ENCODE data around the gene RUBCN.
A peak's percentile ranks its signal among the peaks of the same experiment; 100 is the strongest.

RUBCN gene

GRCh38 chr3:197736491-197737318 lies at the start of gene RUBCN:
Gene RUBCN, minus strand, starts transcription at chr3:197736904. Its CDS starts 185 bp downstream, at chr3:197736719.
- peak; percentile 97 for DNase-seq

GRCh38 chr3:197784019-197784585 lies 47.4 kb upstream of the RUBCN start:
- no peak for DNase-seq

- DNase-seq: no peak
Measured at GRCh38 chr3:197782230-197782629, 45.5 kb upstream of the RUBCN start.

- no peak for DNase-seq
Measured at GRCh38 chr3:197775317-197775716, 38.6 kb upstream of the RUBCN start.

- DNase-seq: no peak
Measured at GRCh38 chr3:197761784-197762183, 25.1 kb upstream of the RUBCN start.

GRCh38 chr3:197758512-197758911 lies 21.8 kb upstream of the RUBCN start:
- no peak for DNase-seq

GRCh38 chr3:197756704-197757103 lies 20.0 kb upstream of the RUBCN start:
- DNase-seq: no peak

- DNase-seq: no peak
Measured at GRCh38 chr3:197753263-197753662, 16.6 kb upstream of the RUBCN start.

- no peak for DNase-seq
Measured at GRCh38 chr3:197752107-197752506, 15.4 kb upstream of the RUBCN start.

GRCh38 chr3:197750858-197751737 lies 14.4 kb upstream of the RUBCN start:
- DNase-seq: peak; percentile 37

- peak; percentile 81 for DNase-seq
Measured at GRCh38 chr3:197750396-197750831, 13.7 kb upstream of the RUBCN start.

GRCh38 chr3:197749601-197750395 lies 13.1 kb upstream of the RUBCN start, which contains the start of gene FYTTD1:
Gene FYTTD1, plus strand, starts transcription at chr3:197749883. Its CDS starts 89 bp downstream, at chr3:197749972.
- DNase-seq: peak; percentile 91

- DNase-seq: peak; percentile 39
Measured at GRCh38 chr3:197749315-197749600, 12.6 kb upstream of the RUBCN start.

- DNase-seq: peak; percentile 43
Measured at GRCh38 chr3:197748597-197749314, 12.1 kb upstream of the RUBCN start.

- DNase-seq: peak; percentile 19
Measured at GRCh38 chr3:197746801-197747237, 10.1 kb upstream of the RUBCN start.

GRCh38 chr3:197746209-197746608 lies 9.5 kb upstream of the RUBCN start:
- DNase-seq: no peak

GRCh38 chr3:197742787-197743186 lies 6.1 kb upstream of the RUBCN start:
- no peak for DNase-seq

- DNase-seq: no peak
Measured at GRCh38 chr3:197737749-197738462, 1.2 kb upstream of the RUBCN start.

GRCh38 chr3:197737319-197737649 lies 580 bp upstream of the RUBCN start:
- DNase-seq: no peak

- no peak for DNase-seq
Measured at GRCh38 chr3:197736010-197736490, 654 bp downstream of the RUBCN start.

- no peak for DNase-seq
Measured at GRCh38 chr3:197734667-197735318, 1.9 kb downstream of the RUBCN start.

Measured in HCEC 1CT (cell line).